Lung (tissue), 12 donors: ENCODE data around the gene HS6ST1. TPM values are rescaled to one million over a fixed set of nuclear protein-coding genes. Genes with fewer than 3 reads are reported as not detected.

ENCODE experiments used
- ATAC-seq: fragments of 200-7000 bp; cut with Tn5 transposase; one replicate; pipeline ENCODE4 v1.9.1; 2020; ENCODE audit warnings: moderate number of reproducible peaks; ENCODE audit not compliant: insufficient read depth, low FRiP score
- DNase-seq, 3 donors: peaks; one replicate each; pipeline ENCODE4 v3.0.0-alpha.2; 2013 to 2017
- H3K27ac ChIP-seq, 2 donors: one replicate each; pipeline ENCODE4 v1.5.1; 2013; ENCODE audit warnings: mild to moderate bottlenecking in 2 of 2, moderate library complexity in 2 of 2, control low read depth in 1 of 2, inconsistent platforms in 1 of 2, low read depth in 1 of 2, low read length in 1 of 2
- H3K27me3 ChIP-seq, 3 donors: one replicate each; pipeline ENCODE4 v1.5.1; 2013; ENCODE audit warnings: low read length in 2 of 3; ENCODE audit not compliant: control insufficient read depth in 3 of 3, insufficient read depth in 3 of 3
- H3K36me3 ChIP-seq, 4 donors: one replicate each; pipeline ENCODE4 v1.5.1; 2013; ENCODE audit warnings: low read length in 4 of 4, mild to moderate bottlenecking in 1 of 4, moderate library complexity in 1 of 4; ENCODE audit not compliant: control insufficient read depth in 4 of 4, insufficient read depth in 4 of 4
- H3K4me1 ChIP-seq, 5 donors: one replicate each; pipeline ENCODE4 v1.5.1; 2013; ENCODE audit warnings: low read length in 5 of 5, mild to moderate bottlenecking in 2 of 5, moderate library complexity in 1 of 5; ENCODE audit not compliant: control insufficient read depth in 5 of 5, insufficient read depth in 5 of 5
- H3K4me3 ChIP-seq: one replicate; pipeline ENCODE4 v1.5.1; 2013; ENCODE audit warnings: mild to moderate bottlenecking, control low read depth, moderate library complexity
- H3K9ac ChIP-seq, 2 donors: one replicate each; pipeline ENCODE4 v1.5.1; 2013; ENCODE audit warnings: low read length in 2 of 2, control low read depth in 1 of 2; ENCODE audit not compliant: insufficient read depth in 1 of 2
- H3K9me3 ChIP-seq, 4 donors: one replicate each; pipeline ENCODE4 v1.5.1; 2013; ENCODE audit warnings: low read length in 3 of 4, mild to moderate bottlenecking in 1 of 4, moderate library complexity in 1 of 4; ENCODE audit not compliant: control insufficient read depth in 4 of 4, insufficient read depth in 3 of 4
- WGBS, 2 donors: extraction: QIAGEN DNeasy Blood & Tissue Kit; methylation state at CpG; one replicate each; pipeline ENCODE4 v1.1.7; 2013; 5-methylcytosine and 5-hydroxymethylcytosine counted together
- polyA plus RNA-seq, 2 donors: library from polyadenylated mRNA; stranded (reverse); fragments of 200-250 nt; gene quantifications; one replicate each; pipeline ENCODE4 v1.2.1, GENCODE V29; 2013
- total RNA-seq, 2 donors: library from RNA; depleted of rRNA in 1 of 2; stranded (reverse); fragments of >200 nt in 1 of 2; gene quantifications; one replicate each; pipeline ENCODE4 v1.2.1, GENCODE V29; 2014 to 2021
- TF ChIP-seq, protein P1 (sequence below): IDR thresholded peaks from 2 replicates; pipeline ENCODE4 v1.5.1; 2012; ENCODE audit warnings: mild to moderate bottlenecking; ENCODE audit errors: control extremely low read depth, extremely low read depth
- donor health status: control.
- donor health status: control.
- donor health status: Bipolar disorder and iron deficiency.
- donor health status: healthy.
- donor health status: DM: yes; HTN: yes; CAD: no.

The HS6ST1 gene
- total and polyA plus RNA-seq, 4 donors = 15.1 to 37.7 (median 29.1) TPM

DNA sequence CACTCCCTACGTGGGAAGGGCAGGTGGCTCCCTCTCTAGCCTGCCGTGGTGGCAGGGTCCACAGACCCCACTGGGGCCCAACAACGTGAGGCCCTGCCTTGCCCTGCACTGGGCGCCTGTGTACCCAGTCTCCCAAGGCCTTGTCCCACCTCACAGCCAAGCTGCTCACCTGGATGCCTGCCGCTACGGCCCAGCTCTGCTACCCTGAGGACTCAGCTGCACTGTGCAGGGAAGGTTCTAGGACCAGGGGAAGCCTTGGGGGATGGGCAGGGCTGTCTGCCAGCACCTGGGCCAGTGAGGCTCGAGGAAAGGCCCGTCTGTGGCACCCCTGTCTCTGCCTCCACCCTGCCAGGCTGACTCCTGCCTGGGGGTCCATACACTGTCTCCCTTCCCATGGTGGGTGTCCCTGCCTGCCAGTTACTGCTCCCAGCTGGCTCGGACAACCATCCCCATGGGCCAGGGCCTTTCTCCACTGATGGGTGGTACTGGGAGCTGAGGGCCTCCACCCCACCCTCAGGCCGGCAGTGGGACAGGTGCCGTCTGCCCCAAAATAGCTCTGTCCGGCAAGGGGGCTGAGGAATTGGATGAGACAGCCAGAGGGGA is 33.2 kb downstream of the HS6ST1 start:
- no peak for ATAC-seq
- H3K27ac ChIP-seq = no peak overlapping the region
- H3K9ac ChIP-seq = no peak overlapping the region
- no peaks in the 10 kb centered on the region for H3K9me3 ChIP-seq
- H3K27me3 ChIP-seq = no peaks in the 10 kb centered on the region
- H3K4me1 ChIP-seq = peaks cover 3 to 18% (median 4%) of the 10 kb centered on the region in 5 donors
- DNase-seq = no peak
- TF ChIP-seq, protein P1, sequence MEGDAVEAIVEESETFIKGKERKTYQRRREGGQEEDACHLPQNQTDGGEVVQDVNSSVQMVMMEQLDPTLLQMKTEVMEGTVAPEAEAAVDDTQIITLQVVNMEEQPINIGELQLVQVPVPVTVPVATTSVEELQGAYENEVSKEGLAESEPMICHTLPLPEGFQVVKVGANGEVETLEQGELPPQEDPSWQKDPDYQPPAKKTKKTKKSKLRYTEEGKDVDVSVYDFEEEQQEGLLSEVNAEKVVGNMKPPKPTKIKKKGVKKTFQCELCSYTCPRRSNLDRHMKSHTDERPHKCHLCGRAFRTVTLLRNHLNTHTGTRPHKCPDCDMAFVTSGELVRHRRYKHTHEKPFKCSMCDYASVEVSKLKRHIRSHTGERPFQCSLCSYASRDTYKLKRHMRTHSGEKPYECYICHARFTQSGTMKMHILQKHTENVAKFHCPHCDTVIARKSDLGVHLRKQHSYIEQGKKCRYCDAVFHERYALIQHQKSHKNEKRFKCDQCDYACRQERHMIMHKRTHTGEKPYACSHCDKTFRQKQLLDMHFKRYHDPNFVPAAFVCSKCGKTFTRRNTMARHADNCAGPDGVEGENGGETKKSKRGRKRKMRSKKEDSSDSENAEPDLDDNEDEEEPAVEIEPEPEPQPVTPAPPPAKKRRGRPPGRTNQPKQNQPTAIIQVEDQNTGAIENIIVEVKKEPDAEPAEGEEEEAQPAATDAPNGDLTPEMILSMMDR = no peak
- H3K36me3 ChIP-seq = peaks cover 0 to 14% (median 3%) of the 10 kb centered on the region in 4 donors
- no peak overlapping the region for H3K4me3 ChIP-seq
- WGBS, 2 donors = 90 to 97% methylated on average over 10 to 12 of the region's 12 CpGs

DNA sequence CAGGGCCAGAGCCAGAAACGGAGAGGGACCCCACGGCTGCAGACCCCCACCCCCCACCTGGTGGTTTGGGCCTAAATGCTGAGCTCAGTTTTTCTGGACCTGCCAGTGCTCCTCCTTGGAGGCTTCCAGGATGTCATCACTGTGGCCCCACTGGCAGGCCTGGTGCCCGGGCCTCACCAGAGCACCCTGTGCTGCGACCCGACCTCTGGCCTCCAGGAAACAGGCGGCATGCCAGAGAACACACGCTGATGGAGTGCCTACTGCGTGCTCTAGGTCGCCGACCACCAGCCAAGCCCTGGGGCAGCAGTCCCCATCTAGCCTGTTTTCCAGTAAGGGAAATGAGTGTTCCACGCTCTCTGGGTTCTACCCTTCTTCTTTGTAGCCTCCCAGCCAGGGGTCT is 33.8 kb downstream of the HS6ST1 start:
- Histone ChIP-seq H3K36me3 (peaks cover 0 to 16% (median 3%) of the 10 kb centered on the region in 4 donors), H3K4me1 (peaks cover 3 to 21% (median 4%) of the 10 kb centered on the region in 5 donors), H3K27me3 (no peaks in the 10 kb centered on the region), H3K9me3 (no peaks in the 10 kb centered on the region), H3K9ac (no peak overlapping the region), H3K27ac (no peak overlapping the region), H3K4me3 (no peak overlapping the region)
- DNase-seq (no peak), ATAC-seq (no peak)
- 90 to 95% methylated on average over 11 of the region's 11 CpGs for WGBS, 2 donors
- TF ChIP-seq, protein P1 = no peak

DNA sequence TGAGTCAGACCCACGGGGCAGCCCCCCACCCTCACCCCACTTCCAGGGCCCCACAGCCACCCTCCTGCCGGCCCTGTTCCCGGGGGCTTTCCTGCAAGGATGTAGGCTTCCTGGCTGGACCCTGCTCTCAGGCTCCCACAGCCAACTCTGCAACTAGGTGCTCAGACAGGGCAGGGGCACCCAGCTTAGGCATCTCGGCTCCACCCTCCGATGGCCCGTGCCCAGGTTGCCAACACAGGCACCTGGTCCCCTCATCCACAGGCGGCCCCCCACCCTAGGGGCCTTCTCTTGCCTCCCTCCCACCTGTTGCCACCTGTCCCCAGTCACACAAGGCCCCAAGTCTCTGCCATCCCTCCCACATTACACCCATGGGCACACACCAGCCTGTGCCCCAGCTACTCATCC is 34.6 kb downstream of the HS6ST1 start:
- Histone ChIP-seq H3K4me1 (peaks cover 3 to 21% (median 4%) of the 10 kb centered on the region in 5 donors), H3K36me3 (peaks cover 0 to 16% (median 3%) of the 10 kb centered on the region in 4 donors), H3K9ac (no peak overlapping the region), H3K9me3 (no peaks in the 10 kb centered on the region), H3K4me3 (no peak overlapping the region), H3K27ac (no peak overlapping the region), H3K27me3 (no peaks in the 10 kb centered on the region)
- ATAC-seq (no peak), DNase-seq (no peak)
- TF ChIP-seq, protein P1 = no peak
- 83 to 85% methylated on average over 7 of the region's 7 CpGs for WGBS, 2 donors
